Natural killer cell (primary cell): ENCODE results near the gene RARB. TPM values are rescaled to one million over a fixed set of nuclear protein-coding genes. Genes with fewer than 3 reads are reported as not detected.

Experiments
- ATAC-seq, 3 donors: fragments of 150-1000 bp in 2 of 3; fragments of 200-7000 bp in 1 of 3; cut with Tn5 transposase; 1 replicate in 1 of 3; 2 replicates in 2 of 3; pipeline ENCODE4 v1.10.0; 2021; ENCODE audit warnings: mild to moderate bottlenecking in 2 of 3, moderate library complexity in 2 of 3
- DNase-seq, 2 donors: peaks; one replicate each; pipeline versions ENCODE4 v3.0.0 to v3.0.0-alpha.2; 2013 to 2021; ENCODE audit warnings: mixed read lengths in 1 of 2
- H3K27ac ChIP-seq: one replicate; pipeline ENCODE4 v1.5.1; 2013; ENCODE audit warnings: mild to moderate bottlenecking, low read length
- H3K27me3 ChIP-seq: one replicate; pipeline ENCODE4 v1.6.1; 2013; ENCODE audit warnings: low read length; ENCODE audit not compliant: control insufficient read depth, insufficient read depth
- H3K36me3 ChIP-seq: one replicate; pipeline ENCODE4 v1.6.1; 2013; ENCODE audit warnings: low read length; ENCODE audit not compliant: control insufficient read depth, insufficient read depth
- H3K4me1 ChIP-seq: one replicate; pipeline ENCODE4 v1.6.1; 2013; ENCODE audit warnings: low read length; ENCODE audit not compliant: control insufficient read depth, insufficient read depth
- H3K4me3 ChIP-seq: one replicate; pipeline ENCODE4 v1.5.1; 2013; ENCODE audit warnings: low read length
- H3K9me3 ChIP-seq: one replicate; pipeline ENCODE4 v1.6.1; 2013; ENCODE audit warnings: low read length; ENCODE audit not compliant: control insufficient read depth, insufficient read depth
- H3K27ac Mint-ChIP-seq, 2 donors: one replicate each; pipeline ENCODE4 v1.8.0; 2022; ENCODE audit warnings: mild to moderate bottlenecking in 2 of 2, mixed read lengths in 2 of 2, moderate library complexity in 1 of 2
- H3K27me3 Mint-ChIP-seq, 2 donors: one replicate each; pipeline ENCODE4 v1.8.0; 2022; ENCODE audit warnings: low read depth in 2 of 2, mixed read lengths in 2 of 2
- H3K36me3 Mint-ChIP-seq: one replicate; pipeline ENCODE4 v1.8.0; 2022; ENCODE audit warnings: mixed read lengths
- H3K4me1 Mint-ChIP-seq, 2 donors: one replicate each; pipeline ENCODE4 v1.8.0; 2022; ENCODE audit warnings: mixed read lengths in 2 of 2
- H3K4me3 Mint-ChIP-seq: one replicate; pipeline ENCODE4 v1.8.0; 2022; ENCODE audit warnings: mild to moderate bottlenecking, moderate library complexity, mixed read lengths
- H3K9me3 Mint-ChIP-seq, 2 donors: one replicate each; pipeline ENCODE4 v1.8.0; 2022; ENCODE audit warnings: mixed read lengths in 2 of 2
- WGBS: methylation state at CpG from one replicate; pipeline ENCODE4 v1.1.7; 2013; ENCODE audit warnings: missing lambda C conversion rate; ENCODE audit not compliant: insufficient coverage; 5-methylcytosine and 5-hydroxymethylcytosine counted together
- intact Hi-C: fragments of 100-400 bp; cut with micrococcal nuclease; formaldehyde crosslinking; loops from one replicate; pipeline ENCODE4 v1.14.2; 2022
- total RNA-seq, 4 donors: library from RNA; stranded (reverse); fragments of 120-200 nt in 1 of 4; gene quantifications; one replicate each; pipeline versions ENCODE4 v1.2.3 to v1.2.4, GENCODE V29; 2013 to 2022
- TF ChIP-seq, protein P1 (sequence below): fragments of 200-600 bp; IDR thresholded peaks from one replicate; pipeline ENCODE4 v1.8.0; 2022; ENCODE audit warnings: antibody characterized with exemption

The RARB gene
- total RNA-seq, 3 donors from 2014 or later (not counting 1 experiment from before 2014, with no cell fraction given) = not detected

DNA sequence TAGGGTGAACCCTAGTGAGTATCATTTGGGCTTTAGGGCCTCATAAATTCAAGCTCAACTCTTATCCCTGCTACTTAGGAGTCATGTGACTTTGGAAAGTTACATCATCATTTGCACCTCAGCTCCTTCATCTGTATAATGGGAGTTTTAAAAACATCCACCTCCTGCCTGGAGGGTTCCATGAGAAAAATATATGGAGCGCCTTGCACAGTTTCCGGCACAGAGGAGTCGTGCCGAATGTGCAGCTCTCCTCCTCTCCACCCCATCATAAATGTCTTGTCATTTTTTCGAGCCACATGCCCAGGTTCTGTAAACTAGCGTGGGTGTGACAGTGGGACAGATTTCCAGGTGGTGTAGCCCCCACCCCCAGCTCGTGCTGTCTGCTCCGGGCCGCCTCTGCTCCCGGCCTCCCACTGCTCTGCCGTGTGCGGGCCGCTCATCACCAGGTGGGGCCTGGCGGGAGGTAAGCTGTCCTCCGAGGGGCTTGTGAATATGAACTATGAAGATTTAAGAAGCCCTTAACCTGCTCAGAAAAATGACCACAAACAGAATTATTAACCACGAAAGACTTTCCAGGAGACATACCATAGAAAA, 146.2 kb downstream of the RARB start:
- Mint-ChIP-seq H3K27me3 (no peaks in the 10 kb centered on the region), H3K4me1 (no peaks in the 10 kb centered on the region), H3K36me3 (no peaks in the 10 kb centered on the region), H3K27ac (no peak overlapping the region), H3K9me3 (no peaks in the 10 kb centered on the region), H3K4me3 (no peak overlapping the region)
- Histone ChIP-seq H3K9me3 (no peaks in the 10 kb centered on the region), H3K4me1 (no peaks in the 10 kb centered on the region), H3K36me3 (no peaks in the 10 kb centered on the region), H3K27me3 (no peaks in the 10 kb centered on the region), H3K4me3 (no peak overlapping the region), H3K27ac (no peak overlapping the region)
- DNase-seq = no peak
- WGBS = 91% methylated on average over 13 of the region's 16 CpGs
- intact Hi-C loops = no loop called here
- no peak for ATAC-seq
- TF ChIP-seq, protein P1, sequence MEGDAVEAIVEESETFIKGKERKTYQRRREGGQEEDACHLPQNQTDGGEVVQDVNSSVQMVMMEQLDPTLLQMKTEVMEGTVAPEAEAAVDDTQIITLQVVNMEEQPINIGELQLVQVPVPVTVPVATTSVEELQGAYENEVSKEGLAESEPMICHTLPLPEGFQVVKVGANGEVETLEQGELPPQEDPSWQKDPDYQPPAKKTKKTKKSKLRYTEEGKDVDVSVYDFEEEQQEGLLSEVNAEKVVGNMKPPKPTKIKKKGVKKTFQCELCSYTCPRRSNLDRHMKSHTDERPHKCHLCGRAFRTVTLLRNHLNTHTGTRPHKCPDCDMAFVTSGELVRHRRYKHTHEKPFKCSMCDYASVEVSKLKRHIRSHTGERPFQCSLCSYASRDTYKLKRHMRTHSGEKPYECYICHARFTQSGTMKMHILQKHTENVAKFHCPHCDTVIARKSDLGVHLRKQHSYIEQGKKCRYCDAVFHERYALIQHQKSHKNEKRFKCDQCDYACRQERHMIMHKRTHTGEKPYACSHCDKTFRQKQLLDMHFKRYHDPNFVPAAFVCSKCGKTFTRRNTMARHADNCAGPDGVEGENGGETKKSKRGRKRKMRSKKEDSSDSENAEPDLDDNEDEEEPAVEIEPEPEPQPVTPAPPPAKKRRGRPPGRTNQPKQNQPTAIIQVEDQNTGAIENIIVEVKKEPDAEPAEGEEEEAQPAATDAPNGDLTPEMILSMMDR = no peak

DNA sequence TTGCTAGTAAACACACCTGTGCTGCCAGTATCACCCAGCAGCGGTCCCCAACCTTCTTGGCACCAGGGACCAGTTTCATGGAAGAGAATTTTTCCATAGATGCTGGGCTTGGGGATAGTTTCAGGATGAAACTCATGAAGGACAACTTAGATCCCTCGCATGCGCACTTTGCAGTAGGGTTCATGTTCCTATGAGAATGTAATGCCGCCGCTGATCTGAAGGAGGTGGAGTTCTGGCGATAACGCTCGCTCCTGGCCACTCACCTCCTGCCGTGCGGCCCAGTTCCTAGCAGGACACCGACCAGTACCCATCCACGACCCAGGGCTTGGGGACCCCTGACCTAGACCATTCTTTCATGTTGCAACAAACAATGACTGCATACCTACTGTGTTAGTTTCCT, 146.9 kb downstream of the RARB start:
- Mint-ChIP-seq H3K4me1 (no peaks in the 10 kb centered on the region), H3K27ac (no peak overlapping the region), H3K9me3 (no peaks in the 10 kb centered on the region), H3K36me3 (no peaks in the 10 kb centered on the region), H3K27me3 (no peaks in the 10 kb centered on the region), H3K4me3 (no peak overlapping the region)
- TF ChIP-seq, protein P1 = no peak
- Histone ChIP-seq H3K4me3 (no peak overlapping the region), H3K27me3 (no peaks in the 10 kb centered on the region), H3K9me3 (no peaks in the 10 kb centered on the region), H3K36me3 (no peaks in the 10 kb centered on the region), H3K27ac (no peak overlapping the region), H3K4me1 (no peaks in the 10 kb centered on the region)
- intact Hi-C loops = no loop called here
- ATAC-seq (no peak), DNase-seq (no peak)
- 92% methylated on average over 12 of the region's 12 CpGs for WGBS

DNA sequence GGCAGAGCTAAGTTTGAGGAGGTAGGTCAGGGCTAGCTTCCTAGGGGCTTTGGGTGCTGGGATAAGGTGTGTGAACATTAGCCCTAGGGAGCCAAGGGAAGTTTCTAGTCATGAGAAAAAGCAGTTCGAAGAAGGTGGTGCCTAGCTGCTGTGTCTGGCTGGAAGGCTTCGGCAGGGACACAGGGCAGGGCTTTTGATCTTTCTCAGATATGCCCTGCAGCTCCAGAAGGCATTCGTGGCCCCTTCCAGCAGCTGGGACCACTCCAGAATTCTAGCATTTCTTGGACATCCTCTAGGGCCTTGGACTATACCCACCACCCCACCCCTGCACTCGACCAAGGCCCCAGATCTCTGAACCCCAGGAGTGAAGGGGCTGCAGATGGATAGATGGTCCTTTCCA, 148.1 kb downstream of the RARB start:
- TF ChIP-seq, protein P1 = no peak
- Mint-ChIP-seq H3K27ac (no peak overlapping the region), H3K36me3 (no peaks in the 10 kb centered on the region), H3K4me3 (no peak overlapping the region), H3K27me3 (no peaks in the 10 kb centered on the region), H3K9me3 (no peaks in the 10 kb centered on the region), H3K4me1 (no peaks in the 10 kb centered on the region)
- Histone ChIP-seq H3K27ac (no peak overlapping the region), H3K9me3 (no peaks in the 10 kb centered on the region), H3K36me3 (no peaks in the 10 kb centered on the region), H3K27me3 (no peaks in the 10 kb centered on the region), H3K4me3 (no peak overlapping the region), H3K4me1 (no peaks in the 10 kb centered on the region)
- intact Hi-C loops = no loop called here
- 75% methylated on average over 4 of the region's 4 CpGs for WGBS
- no peak for ATAC-seq
- DNase-seq = no peak

DNA sequence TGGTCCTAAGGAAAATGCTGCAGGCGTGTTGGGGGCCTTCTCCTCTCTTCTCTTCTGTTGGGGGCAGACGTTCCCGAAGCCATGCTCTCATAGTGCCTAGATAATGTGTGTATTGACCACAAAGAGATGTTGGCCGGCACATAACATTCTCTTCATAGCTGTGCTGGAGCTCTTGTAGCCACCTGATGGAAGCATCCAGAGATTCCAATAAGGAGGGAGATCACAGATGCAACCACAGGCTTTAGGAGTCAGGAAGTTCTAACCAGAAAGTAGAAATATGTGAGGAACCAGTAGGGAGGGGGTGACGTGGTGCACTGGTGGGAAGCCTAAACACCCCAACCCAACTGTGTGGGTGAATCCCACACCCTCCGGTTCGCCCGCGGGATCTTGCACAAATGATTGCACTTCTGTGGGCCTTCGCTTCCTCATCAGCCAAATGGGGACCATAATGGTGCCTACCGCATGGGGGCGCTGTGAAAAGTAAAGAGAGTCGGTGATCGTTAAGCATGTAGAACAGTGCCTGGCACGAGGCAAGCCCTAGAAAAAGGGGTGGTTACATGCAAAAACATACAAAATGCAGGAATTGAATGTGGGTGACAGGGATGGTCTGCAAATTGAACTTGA, 148.9 kb downstream of the RARB start:
- Histone ChIP-seq H3K36me3 (no peaks in the 10 kb centered on the region), H3K4me1 (no peaks in the 10 kb centered on the region), H3K9me3 (no peaks in the 10 kb centered on the region), H3K27me3 (no peaks in the 10 kb centered on the region), H3K4me3 (no peak overlapping the region), H3K27ac (no peak overlapping the region)
- 90% methylated on average over 13 of the region's 15 CpGs for WGBS
- Mint-ChIP-seq H3K4me3 (no peak overlapping the region), H3K4me1 (no peaks in the 10 kb centered on the region), H3K27me3 (no peaks in the 10 kb centered on the region), H3K36me3 (no peaks in the 10 kb centered on the region), H3K9me3 (no peaks in the 10 kb centered on the region), H3K27ac (no peak overlapping the region)
- TF ChIP-seq, protein P1 = no peak
- ATAC-seq (no peak), DNase-seq (no peak)
- intact Hi-C loops = no loop called here
